Measurements from ENCODE around the gene PRRX1. TPM values are rescaled to one million over a fixed set of nuclear protein-coding genes. Genes with fewer than 3 reads are reported as not detected.
A peak's percentile ranks its signal among the peaks of the same experiment; 100 is the strongest.

Gene PRRX1
- total and polyA plus RNA-seq, 9 donors = 31.2 to 80.3 (median 60.8) TPM

- no peak for DNase-seq
- WGBS, 3 donors = 78 to 86% (median 85%) methylated on average over 4 of the region's 4 CpGs
- H3K27me3 ChIP-seq = no peaks in the 10 kb centered on the region
- peaks cover 5% of the 10 kb centered on the region for H3K4me1 ChIP-seq (ENCODE audit: insufficient read depth)
- intact Hi-C loops (cut with DNase I) = no loop called here
- no peak for TF ChIP-seq EP300 (IDR thresholded peaks at IDR 0.05)
- no peak for TF ChIP-seq CTCF (IDR thresholded peaks at IDR 0.05)
- TF ChIP-seq POLR2A (IDR thresholded peaks at IDR 0.05) = no peak
- no peak overlapping the region for H3K4me3 ChIP-seq
- no peaks in the 10 kb centered on the region for H3K9me3 ChIP-seq
- H3K36me3 ChIP-seq = no peaks in the 10 kb centered on the region
- H3K27ac ChIP-seq = peak overlapping the region in 1 of 2 donors; percentile 54
Measured at GRCh38 chr1:170731566-170732251, 67.8 kb downstream of the PRRX1 start.

- DNase-seq = no peak
- WGBS, 3 donors = 24 to 27% (median 26%) methylated on average over 2 of the region's 2 CpGs
- intact Hi-C loops (cut with DNase I) = no loop called here
- TF ChIP-seq EP300 (IDR thresholded peaks at IDR 0.05) (no peak), POLR2A (IDR thresholded peaks at IDR 0.05) (no peak), CTCF (IDR thresholded peaks at IDR 0.05) (no peak)
- no peak overlapping the region for H3K4me3 ChIP-seq
- peak overlapping the region in 1 of 2 donors; percentile 54 for H3K27ac ChIP-seq
- H3K4me1 ChIP-seq (ENCODE audit: insufficient read depth) = peaks cover 5% of the 10 kb centered on the region
- H3K36me3 ChIP-seq = no peaks in the 10 kb centered on the region
- no peaks in the 10 kb centered on the region for H3K27me3 ChIP-seq
- H3K9me3 ChIP-seq = no peaks in the 10 kb centered on the region
Measured at GRCh38 chr1:170732252-170732588, 68.3 kb downstream of the PRRX1 start.

- no peak for TF ChIP-seq POLR2A (IDR thresholded peaks at IDR 0.05)
- no peak for TF ChIP-seq CTCF (IDR thresholded peaks at IDR 0.05)
- TF ChIP-seq EP300 (IDR thresholded peaks at IDR 0.05) = no peak
- WGBS, 3 donors = 63 to 84% (median 77%) methylated on average over 2 of the region's 2 CpGs
- Histone ChIP-seq H3K4me1 (ENCODE audit: insufficient read depth) (peaks cover 5% of the 10 kb centered on the region), H3K27me3 (no peaks in the 10 kb centered on the region), H3K36me3 (no peaks in the 10 kb centered on the region), H3K9me3 (no peaks in the 10 kb centered on the region), H3K27ac (peak overlapping the region in 1 of 2 donors; percentile 54), H3K4me3 (no peak overlapping the region)
- DNase-seq = no peak
- intact Hi-C loops (cut with DNase I) = no loop called here
Measured at GRCh38 chr1:170734412-170735175, 70.7 kb downstream of the PRRX1 start.

- Histone ChIP-seq H3K4me3 (no peak overlapping the region), H3K9me3 (no peaks in the 10 kb centered on the region), H3K36me3 (no peaks in the 10 kb centered on the region), H3K27ac (no peak overlapping the region), H3K4me1 (ENCODE audit: insufficient read depth) (peaks cover 5% of the 10 kb centered on the region), H3K27me3 (no peaks in the 10 kb centered on the region)
- no peak for TF ChIP-seq CTCF (IDR thresholded peaks at IDR 0.05)
- TF ChIP-seq EP300 (IDR thresholded peaks at IDR 0.05) = no peak
- no peak for TF ChIP-seq POLR2A (IDR thresholded peaks at IDR 0.05)
- intact Hi-C loops (cut with DNase I) = no loop called here
- no peak for DNase-seq
- WGBS, 3 donors = 66 to 79% (median 72%) methylated on average over 2 of the region's 2 CpGs
Measured at GRCh38 chr1:170735366-170736263, 71.7 kb downstream of the PRRX1 start.

Measured in ovary (tissue), 9 donors.